NB4 (cell line): ENCODE data around the gene ATOX1.
A peak's percentile ranks its signal among the peaks of the same experiment; 100 is the strongest.

Experiments
- DNase-seq: peaks from one replicate; pipeline ENCODE4 v3.0.0; 2010; ENCODE audit warnings: low read depth
- H3K4me3 ChIP-seq: one replicate; pipeline ENCODE4 v1.5.1; 2011; ENCODE audit warnings: mild to moderate bottlenecking, low read depth, low read length, moderate library complexity
- CTCF ChIP-seq: IDR thresholded peaks from one replicate; pipeline ENCODE4 v1.5.1; 2012; ENCODE audit warnings: low read depth, low read length
- MAX ChIP-seq: IDR thresholded peaks from 2 replicates; pipeline ENCODE4 v1.6.1; 2011; ENCODE audit warnings: low read depth, low read length
- MYC ChIP-seq: IDR thresholded peaks from 2 replicates; pipeline ENCODE4 v1.6.1; 2011; ENCODE audit warnings: low read depth, low read length
- POLR2A ChIP-seq: IDR thresholded peaks from 2 replicates; pipeline ENCODE4 v1.6.1; 2011; ENCODE audit warnings: mild to moderate bottlenecking; ENCODE audit not compliant: insufficient read length; ENCODE audit errors: extremely low read depth

ATOX1 gene

GRCh38 chr5:151772846-151773561 lies 14.6 kb upstream of the ATOX1 start:
- no peak for DNase-seq
- H3K4me3 ChIP-seq, result peak overlapping the region; percentile 98
- no peak for TF ChIP-seq POLR2A
- no peak for TF ChIP-seq MAX
- TF ChIP-seq MYC, result no peak
- no peak for TF ChIP-seq CTCF

- TF ChIP-seq CTCF (no peak), MAX (peak; percentile 17; the same call in 1 of the 2 replicates), POLR2A (no peak), MYC (0 out of 2 replicates have a peak, but pooled peaks have one; percentile 13)
- H3K4me3 ChIP-seq, result peak overlapping the region; percentile 98
- peak; percentile 63 for DNase-seq
Measured at GRCh38 chr5:151772029-151772845, 13.8 kb upstream of the ATOX1 start.

- TF ChIP-seq MAX (peak; percentile 95), POLR2A (peak; percentile 97), CTCF (no peak), MYC (peak; percentile 96)
- DNase-seq, result peak; percentile 100
- peak within 1 kb of the TSS; percentile 98 for H3K4me3 ChIP-seq
Measured at GRCh38 chr5:151771259-151772028, 13.0 kb upstream of the ATOX1 start, which contains the start of gene G3BP1. Gene G3BP1 (plus strand): TSS chr5:151771954. CDS start chr5:151786621, 14,667 bp downstream.

GRCh38 chr5:151770383-151771258 lies 12.2 kb upstream of the ATOX1 start:
- TF ChIP-seq MAX, result no peak
- TF ChIP-seq CTCF, result peak; percentile 15
- TF ChIP-seq POLR2A, result peak; percentile 35
- peak; percentile 30 for TF ChIP-seq MYC
- peak overlapping the region; percentile 68 for H3K4me3 ChIP-seq
- peak; percentile 88 for DNase-seq

GRCh38 chr5:151766975-151767374 lies 8.5 kb upstream of the ATOX1 start:
- no peak for DNase-seq
- H3K4me3 ChIP-seq, result no peak overlapping the region
- TF ChIP-seq POLR2A (no peak), CTCF (no peak), MYC (no peak), MAX (no peak)
